Panc1 (cell line): ENCODE results near the gene STAB1.

Experiments
- POLR2AphosphoS5 ChIP-seq: IDR thresholded peaks from 2 replicates; pipeline ENCODE4 v1.6.1; 2012; ENCODE audit warnings: mild to moderate bottlenecking, low read depth, low read length, moderate library complexity
- SIN3A ChIP-seq: IDR thresholded peaks from 2 replicates; pipeline ENCODE4 v1.6.1; 2012; ENCODE audit warnings: low read depth, mild to moderate bottlenecking, low read length, moderate library complexity, borderline replicate concordance; ENCODE audit not compliant: insufficient read depth
- TF ChIP-seq, protein P1 (sequence below): fragments of 450-650 bp; IDR thresholded peaks from 2 replicates; pipeline ENCODE4 v1.5.1; 2017; ENCODE audit warnings: mild to moderate bottlenecking

- TF ChIP-seq, protein P1, sequence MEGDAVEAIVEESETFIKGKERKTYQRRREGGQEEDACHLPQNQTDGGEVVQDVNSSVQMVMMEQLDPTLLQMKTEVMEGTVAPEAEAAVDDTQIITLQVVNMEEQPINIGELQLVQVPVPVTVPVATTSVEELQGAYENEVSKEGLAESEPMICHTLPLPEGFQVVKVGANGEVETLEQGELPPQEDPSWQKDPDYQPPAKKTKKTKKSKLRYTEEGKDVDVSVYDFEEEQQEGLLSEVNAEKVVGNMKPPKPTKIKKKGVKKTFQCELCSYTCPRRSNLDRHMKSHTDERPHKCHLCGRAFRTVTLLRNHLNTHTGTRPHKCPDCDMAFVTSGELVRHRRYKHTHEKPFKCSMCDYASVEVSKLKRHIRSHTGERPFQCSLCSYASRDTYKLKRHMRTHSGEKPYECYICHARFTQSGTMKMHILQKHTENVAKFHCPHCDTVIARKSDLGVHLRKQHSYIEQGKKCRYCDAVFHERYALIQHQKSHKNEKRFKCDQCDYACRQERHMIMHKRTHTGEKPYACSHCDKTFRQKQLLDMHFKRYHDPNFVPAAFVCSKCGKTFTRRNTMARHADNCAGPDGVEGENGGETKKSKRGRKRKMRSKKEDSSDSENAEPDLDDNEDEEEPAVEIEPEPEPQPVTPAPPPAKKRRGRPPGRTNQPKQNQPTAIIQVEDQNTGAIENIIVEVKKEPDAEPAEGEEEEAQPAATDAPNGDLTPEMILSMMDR = no peak
- TF ChIP-seq POLR2AphosphoS5 (no peak), SIN3A (no peak)
Measured at GRCh38 chr3:52489453-52489852, 5.7 kb upstream of the STAB1 start.
